WTC11 (cell line): Measurements from ENCODE around the gene IFI16. TPM values are rescaled to one million over a fixed set of nuclear protein-coding genes. Genes with fewer than 3 reads are reported as not detected.
A peak's percentile ranks its signal among the peaks of the same experiment; 100 is the strongest.

ENCODE experiments used
- ATAC-seq: fragments of 200-7000 bp; cut with Tn5 transposase; 2 replicates; pipeline ENCODE4 v1.10.0; 2021; ENCODE audit warnings: mild to moderate bottlenecking, moderate library complexity
- CTCF ChIA-PET: fragments of 300-600 bp; sonication (Branson Sonifier 250); formaldehyde crosslinking; loops from one replicate; lab custom pipeline; 2021; ENCODE audit warnings: antibody characterized with exemption; lab: Charles Lee
- POLR2A ChIA-PET: fragments of 350-600 bp; sonication (Branson Sonifier 250); formaldehyde crosslinking; loops from one replicate; lab custom pipeline; 2021; ENCODE audit warnings: antibody characterized with exemption; lab: Charles Lee
- DNase-seq: peaks from one replicate; pipeline ENCODE4 v3.0.0; 2021; ENCODE audit warnings: low spot score
- H3K27ac Mint-ChIP-seq: 2 replicates; pipeline ENCODE4 v1.8.0; 2021; ENCODE audit warnings: mixed read lengths
- H3K27me3 Mint-ChIP-seq: 2 replicates; pipeline ENCODE4 v1.8.0; 2021; ENCODE audit warnings: low read depth, mild to moderate bottlenecking, moderate library complexity, mixed read lengths
- H3K36me3 Mint-ChIP-seq: 2 replicates; pipeline ENCODE4 v1.8.0; 2021; ENCODE audit warnings: mixed read lengths
- H3K4me1 Mint-ChIP-seq: 2 replicates; pipeline ENCODE4 v1.8.0; 2022; ENCODE audit warnings: mixed read lengths
- H3K4me3 Mint-ChIP-seq: 2 replicates; pipeline ENCODE4 v1.8.0; 2021; ENCODE audit warnings: mild to moderate bottlenecking, moderate library complexity, mixed read lengths
- H3K9me3 Mint-ChIP-seq: 2 replicates; pipeline ENCODE4 v1.8.0; 2021; ENCODE audit warnings: mixed read lengths
- AFF4 ChIP-seq: sonication (generic); formaldehyde crosslinking; IDR thresholded peaks from 2 replicates; pipeline ENCODE4 v1.8.1; 2023; ENCODE audit warnings: mild to moderate bottlenecking, missing genetic modification reagents, borderline replicate concordance
- CREM ChIP-seq: sonication (generic); formaldehyde crosslinking; IDR thresholded peaks from 2 replicates; pipeline ENCODE4 v1.8.1; 2022; ENCODE audit warnings: mild to moderate bottlenecking, missing genetic modification reagents, moderate library complexity
- E2F1 ChIP-seq: sonication (generic); formaldehyde crosslinking; IDR thresholded peaks from 2 replicates; pipeline ENCODE4 v1.8.0; 2022; ENCODE audit warnings: mild to moderate bottlenecking, missing genetic modification reagents
- E2F5 ChIP-seq: sonication (generic); formaldehyde crosslinking; IDR thresholded peaks from 2 replicates; pipeline ENCODE4 v1.8.1; 2022; ENCODE audit warnings: mild to moderate bottlenecking, moderate library complexity, missing genetic modification reagents
- GABPB1 ChIP-seq: sonication (generic); formaldehyde crosslinking; IDR thresholded peaks from 2 replicates; pipeline ENCODE4 v1.8.1; 2023; ENCODE audit warnings: mild to moderate bottlenecking, missing genetic modification reagents
- MAX ChIP-seq: sonication (generic); formaldehyde crosslinking; IDR thresholded peaks from 2 replicates; pipeline ENCODE4 v1.8.0; 2022; ENCODE audit warnings: mild to moderate bottlenecking, missing genetic modification reagents
- PRDM15 ChIP-seq: sonication (generic); formaldehyde crosslinking; IDR thresholded peaks from 2 replicates; pipeline ENCODE4 v1.8.0; 2022; ENCODE audit warnings: missing genetic modification reagents
- RELA ChIP-seq: sonication (generic); formaldehyde crosslinking; IDR thresholded peaks from 2 replicates; pipeline ENCODE4 v1.8.1; 2022; ENCODE audit warnings: missing genetic modification reagents, mild to moderate bottlenecking, borderline replicate concordance
- SMAD4 ChIP-seq: sonication (generic); formaldehyde crosslinking; IDR thresholded peaks from 2 replicates; pipeline ENCODE4 v1.8.0; 2022; ENCODE audit warnings: mild to moderate bottlenecking, missing genetic modification reagents
- SP1 ChIP-seq: sonication (generic); formaldehyde crosslinking; conservative IDR thresholded peaks from 2 replicates; pipeline ENCODE4 v1.8.1; 2022; ENCODE audit warnings: missing genetic modification reagents
- TEAD1 ChIP-seq: sonication (generic); formaldehyde crosslinking; IDR thresholded peaks from 2 replicates; pipeline ENCODE4 v1.8.0; 2022; ENCODE audit warnings: mild to moderate bottlenecking, missing genetic modification reagents
- TEAD4 ChIP-seq: sonication (generic); formaldehyde crosslinking; IDR thresholded peaks from 2 replicates; pipeline ENCODE4 v1.8.0; 2022; ENCODE audit warnings: mild to moderate bottlenecking, missing genetic modification reagents
- TP53 ChIP-seq: sonication (generic); formaldehyde crosslinking; IDR thresholded peaks from 2 replicates; pipeline ENCODE4 v1.8.1; 2023; ENCODE audit warnings: mild to moderate bottlenecking, missing genetic modification reagents
- ZNF396 ChIP-seq: fragments of 250-450 bp; sonication (Bioruptor Pico); IDR thresholded peaks from 2 replicates; pipeline ENCODE4 v1.8.0; 2021; ENCODE audit warnings: mild to moderate bottlenecking, moderate library complexity, borderline replicate concordance
- ZNF416 ChIP-seq: fragments of 250-450 bp; sonication (Bioruptor Pico); IDR thresholded peaks from 2 replicates; pipeline ENCODE4 v1.9.0; 2021; ENCODE audit warnings: mild to moderate bottlenecking, inconsistent platforms
- ZNF671 ChIP-seq: fragments of 250-450 bp; sonication (Bioruptor Pico); IDR thresholded peaks from 2 replicates; pipeline ENCODE4 v1.8.0; 2021; ENCODE audit warnings: mild to moderate bottlenecking
- total RNA-seq: library from RNA; stranded (reverse); gene quantifications from 3 replicates; pipeline ENCODE4 v1.2.3, GENCODE V29; 2021

Gene IFI16
- total RNA-seq, 1 experiment from 2014 or later, result 3.2 TPM

GRCh38 chr1:158999316-159000069, 10.2 kb upstream of the IFI16 start:
- TF ChIP-seq ZNF396 (no peak), E2F1 (CRISPR knock-in tag) (no peak), ZNF416 (CRISPR knock-in tag) (no peak), PRDM15 (CRISPR knock-in tag) (peak; percentile 89), RELA (CRISPR knock-in tag) (no peak), AFF4 (no peak), CREM (CRISPR knock-in tag) (no peak), MAX (CRISPR knock-in tag) (peak; percentile 53; the same call in 1 of the 2 replicates), GABPB1 (CRISPR knock-in tag) (no peak), SP1 (CRISPR knock-in tag) (peak; percentile 61), ZNF671 (no peak), SMAD4 (CRISPR knock-in tag) (no peak), E2F5 (CRISPR knock-in tag) (no peak), TP53 (CRISPR knock-in tag) (0 out of 2 replicates have a peak, but pooled peaks have one; percentile 42), TEAD4 (no peak), TEAD1 (CRISPR knock-in tag) (peak; percentile 74; the same call in 1 of the 2 replicates)
- H3K27ac Mint-ChIP-seq, result peak overlapping the region; percentile 99
- POLR2A ChIA-PET, result interaction anchor here (0.6 kb wide), 2 partner anchors 30 to 209 kb away, joined by 4 to 6 read pairs; no protein-coding TSS in a partner anchor
- CTCF ChIA-PET, result interaction anchor here (0.6 to 1.5 kb wide), 7 partner anchors 57 to 796 kb away, joined by 3 to 12 read pairs (median 4); no protein-coding TSS in a partner anchor
- H3K4me1 Mint-ChIP-seq, result peaks cover 28% of the 10 kb centered on the region
- H3K27me3 Mint-ChIP-seq, result peaks cover 9% of the 10 kb centered on the region
- peak; percentile 96 for ATAC-seq
- peaks cover 12% of the 10 kb centered on the region for H3K9me3 Mint-ChIP-seq
- H3K36me3 Mint-ChIP-seq, result no peaks in the 10 kb centered on the region
- peak; percentile 83 for DNase-seq
- peak overlapping the region; percentile 74 for H3K4me3 Mint-ChIP-seq
